B cell (primary cell): ENCODE results near the gene PSME2. TPM values are rescaled to one million over a fixed set of nuclear protein-coding genes. Genes with fewer than 3 reads are reported as not detected.

ENCODE experiments used
- ATAC-seq: fragments of 200-7000 bp; cut with Tn5 transposase; one replicate; pipeline ENCODE4 v1.10.0; 2021; ENCODE audit warnings: low read depth, mild to moderate bottlenecking, moderate number of reproducible peaks, moderate library complexity
- CTCF ChIA-PET: fragments of 350-600 bp; sonication (Branson Sonifier 250); formaldehyde crosslinking; loops from one replicate; lab custom pipeline; 2021; ENCODE audit warnings: antibody characterized with exemption, inconsistent platforms; lab: Charles Lee
- POLR2A ChIA-PET: fragments of 350-600 bp; sonication (Branson Sonifier 250); formaldehyde crosslinking; loops from one replicate; lab custom pipeline; 2021; ENCODE audit warnings: antibody characterized with exemption; lab: Charles Lee
- DNase-seq: peaks from one replicate; pipeline ENCODE4 v3.0.0; 2013
- H2AFZ ChIP-seq: 2 replicates; pipeline ENCODE4 v1.6.1; 2012; ENCODE audit warnings: mild to moderate bottlenecking, low read depth, low read length; ENCODE audit not compliant: insufficient read depth, poor library complexity, severe bottlenecking
- H3K27ac ChIP-seq, 2 donors: 1 replicate in 1 of 2; 2 replicates in 1 of 2; pipeline ENCODE4 v1.5.1; 2012 to 2013; ENCODE audit warnings: low read length in 2 of 2, mild to moderate bottlenecking in 2 of 2, moderate library complexity in 1 of 2
- H3K27me3 ChIP-seq, 4 experiments: fragments of 200-600 bp in 1 of 4; sonication (generic) in 1 of 4; replicated peaks in 1 of 4; 1 replicate in 2 of 4; 2 replicates in 2 of 4; pipeline versions ENCODE4 v1.6.1 to v1.7.0; 2013 to 2016; ENCODE audit warnings: low read length in 3 of 4, mild to moderate bottlenecking in 2 of 4, mixed read lengths in 1 of 4, moderate library complexity in 1 of 4; ENCODE audit not compliant: insufficient read depth in 4 of 4, control insufficient read depth in 3 of 4; ENCODE audit errors: control extremely low read depth in 1 of 4
- H3K36me3 ChIP-seq, 2 experiments: replicated peaks in 1 of 2; 1 replicate in 1 of 2; 2 replicates in 1 of 2; pipeline versions ENCODE4 v1.6.1 to v1.7.1; 2013; ENCODE audit warnings: low read length in 1 of 2; ENCODE audit not compliant: insufficient read depth in 2 of 2, control insufficient read depth in 1 of 2; ENCODE audit errors: control extremely low read depth in 1 of 2, extremely low read depth in 1 of 2
- H3K4me1 ChIP-seq, 2 donors: fragments of 200-600 bp in 1 of 2; sonication (generic) in 1 of 2; 1 replicate in 1 of 2; 2 replicates in 1 of 2; pipeline versions ENCODE4 v1.5.1 to v1.6.1; 2013 to 2017; ENCODE audit warnings: low read length in 2 of 2; ENCODE audit not compliant: control insufficient read depth in 2 of 2, insufficient read depth in 2 of 2
- H3K4me2 ChIP-seq: replicated peaks from 2 replicates; pipeline ENCODE3; 2012; ENCODE audit warnings: mild to moderate bottlenecking, low read depth, low read length; ENCODE audit not compliant: poor library complexity, severe bottlenecking
- H3K4me3 ChIP-seq, 5 experiments: fragments of 200-600 bp in 1 of 5; sonication (generic) in 1 of 5; 1 replicate in 3 of 5; 2 replicates in 2 of 5; pipeline versions ENCODE4 v1.5.1 to v1.7.0; 2011 to 2016; ENCODE audit warnings: low read length in 4 of 5, mild to moderate bottlenecking in 4 of 5, low read depth in 2 of 5, control low read depth in 1 of 5, moderate library complexity in 1 of 5; ENCODE audit not compliant: insufficient read depth in 1 of 5; ENCODE audit errors: control extremely low read depth in 1 of 5, extremely low read depth in 1 of 5
- H3K79me2 ChIP-seq: fragments of 200-600 bp; sonication (generic); one replicate; pipeline ENCODE4 v1.6.0; 2016; ENCODE audit warnings: low read length; ENCODE audit not compliant: control insufficient read depth, insufficient read depth
- H3K9ac ChIP-seq: fragments of 200-600 bp; sonication (generic); 2 replicates; pipeline ENCODE4 v1.6.1; 2017; ENCODE audit warnings: mild to moderate bottlenecking, low read length, moderate library complexity
- H3K9me3 ChIP-seq, 3 donors: one replicate each; pipeline versions ENCODE4 v1.6.1 to v1.7.1; 2013; ENCODE audit warnings: low read length in 2 of 3; ENCODE audit not compliant: control insufficient read depth in 2 of 3, insufficient read depth in 1 of 3; ENCODE audit errors: control extremely low read depth in 1 of 3
- H4K20me1 ChIP-seq: 2 replicates; pipeline ENCODE4 v1.6.0; 2012; ENCODE audit warnings: mild to moderate bottlenecking, low read length; ENCODE audit not compliant: insufficient read depth, control insufficient read depth, poor library complexity, severe bottlenecking
- H3K27ac Mint-ChIP-seq: one replicate; pipeline ENCODE4 v1.8.0; 2021; ENCODE audit warnings: mixed read lengths
- H3K27me3 Mint-ChIP-seq: one replicate; pipeline ENCODE4 v1.8.0; 2021; ENCODE audit warnings: mixed read lengths
- H3K4me1 Mint-ChIP-seq: one replicate; pipeline ENCODE4 v1.8.0; 2021; ENCODE audit warnings: mixed read lengths
- H3K4me3 Mint-ChIP-seq: one replicate; pipeline ENCODE4 v1.8.0; 2021; ENCODE audit warnings: mixed read lengths
- H3K9me3 Mint-ChIP-seq: one replicate; pipeline ENCODE4 v1.8.0; 2022; ENCODE audit warnings: mixed read lengths; ENCODE audit not compliant: insufficient read depth
- EZH2 ChIP-seq: IDR thresholded peaks from 2 replicates; pipeline ENCODE4 v1.6.1; 2012; ENCODE audit warnings: borderline replicate concordance, low read depth, mild to moderate bottlenecking, moderate library complexity, low read length; ENCODE audit not compliant: insufficient read depth, poor library complexity, severe bottlenecking
- WGBS: methylation state at CpG from one replicate; pipeline ENCODE4 v1.1.5; 2013; ENCODE audit warnings: missing lambda C conversion rate; ENCODE audit not compliant: insufficient coverage; 5-methylcytosine and 5-hydroxymethylcytosine counted together
- intact Hi-C: fragments of 100-400 bp; cut with micrococcal nuclease; formaldehyde crosslinking; loops from one replicate; pipeline ENCODE4 v1.10.0; 2022
- polyA plus RNA-seq: library from polyadenylated mRNA; depleted of rRNA; stranded (reverse); fragments of >200 nt; gene quantifications from 2 replicates; pipeline ENCODE4 v1.2.3, GENCODE V29; 2012
- total RNA-seq, 2 donors: library from RNA; stranded (reverse); fragments of 120-200 nt in 1 of 2; gene quantifications; 1 replicate in 1 of 2; 2 replicates in 1 of 2; pipeline versions ENCODE4 v1.2.3 to v1.2.4, GENCODE V29; 2013 to 2022
- TF ChIP-seq, protein P1 (sequence below): fragments of 200-600 bp; IDR thresholded peaks from one replicate; pipeline ENCODE4 v1.8.0; 2022; ENCODE audit warnings: antibody characterized with exemption, mild to moderate bottlenecking

Gene PSME2
- total and polyA plus RNA-seq, 2 donors (not counting 1 experiment from before 2014, with no cell fraction given) = 126 to 141 TPM

DNA sequence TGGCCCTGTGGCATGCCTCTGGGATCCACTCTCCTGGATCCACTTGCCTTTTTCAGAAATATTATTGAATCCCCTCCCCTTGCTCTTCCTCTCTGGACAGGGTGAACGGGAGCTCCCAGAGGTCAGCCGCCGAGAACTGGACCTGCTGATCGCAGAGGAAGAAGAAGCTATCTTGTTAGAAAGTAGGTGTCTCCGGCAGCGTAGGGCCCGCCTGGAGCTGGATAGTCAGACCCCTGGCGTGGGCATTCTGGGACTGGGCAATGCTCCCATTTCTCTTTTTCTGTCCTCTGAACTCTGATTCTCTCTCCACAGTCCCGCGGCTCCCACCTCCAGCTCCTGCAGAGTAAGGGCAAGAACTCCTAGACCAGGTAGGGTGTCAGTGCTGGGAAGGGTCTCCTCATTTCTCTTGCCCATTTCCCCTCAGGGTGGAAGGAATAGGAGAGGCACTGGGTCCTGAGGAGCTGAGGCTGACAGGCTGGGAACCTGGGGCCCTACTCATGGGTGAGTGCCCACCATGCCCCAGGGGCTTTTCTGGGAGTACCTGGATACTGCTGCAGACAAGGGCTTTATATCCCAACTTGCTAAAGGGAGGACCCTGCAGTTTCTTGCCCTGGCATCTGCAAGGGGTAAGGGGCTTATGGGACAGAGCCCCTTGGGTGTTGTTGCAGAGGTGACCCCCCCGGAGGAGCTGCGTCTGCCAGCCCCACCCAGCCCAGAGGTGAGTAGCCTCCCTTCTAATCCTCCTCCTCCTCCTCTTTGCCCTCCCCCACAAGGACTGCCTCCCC is 30.8 kb upstream of the PSME2 start:
- no peak for ATAC-seq

More for the DNA sequence above, 30.8 kb upstream of the PSME2 start:
- ChIA-PET POLR2A (interaction anchor here (1.7 kb wide), 1 partner anchor 16 kb away, joined by 4 read pairs; the partner anchor contains the start of gene IRF9), CTCF (interaction anchor here (1.1 kb wide), 1 partner anchor 86 kb away, joined by 4 read pairs; no protein-coding TSS in a partner anchor)
- Histone ChIP-seq H4K20me1 (no peaks in the 10 kb centered on the region), H3K27me3 (no peaks in the 10 kb centered on the region), H2AFZ (no peak overlapping the region), H3K4me3 (no peak overlapping the region), H3K9ac (no peak overlapping the region), H3K79me2 (no peaks in the 10 kb centered on the region), H3K4me1 (peaks cover 5 to 9% of the 10 kb centered on the region in 2 donors), H3K9me3 (no peaks in the 10 kb centered on the region), H3K27ac (no peak overlapping the region), H3K36me3 (peaks cover 3 to 44% of the 10 kb centered on the region in 2 experiments), H3K4me2 (no peak overlapping the region)
- no peak overlapping the region for H3K27ac Mint-ChIP-seq
- no peak for TF ChIP-seq EZH2
- TF ChIP-seq, protein P1, sequence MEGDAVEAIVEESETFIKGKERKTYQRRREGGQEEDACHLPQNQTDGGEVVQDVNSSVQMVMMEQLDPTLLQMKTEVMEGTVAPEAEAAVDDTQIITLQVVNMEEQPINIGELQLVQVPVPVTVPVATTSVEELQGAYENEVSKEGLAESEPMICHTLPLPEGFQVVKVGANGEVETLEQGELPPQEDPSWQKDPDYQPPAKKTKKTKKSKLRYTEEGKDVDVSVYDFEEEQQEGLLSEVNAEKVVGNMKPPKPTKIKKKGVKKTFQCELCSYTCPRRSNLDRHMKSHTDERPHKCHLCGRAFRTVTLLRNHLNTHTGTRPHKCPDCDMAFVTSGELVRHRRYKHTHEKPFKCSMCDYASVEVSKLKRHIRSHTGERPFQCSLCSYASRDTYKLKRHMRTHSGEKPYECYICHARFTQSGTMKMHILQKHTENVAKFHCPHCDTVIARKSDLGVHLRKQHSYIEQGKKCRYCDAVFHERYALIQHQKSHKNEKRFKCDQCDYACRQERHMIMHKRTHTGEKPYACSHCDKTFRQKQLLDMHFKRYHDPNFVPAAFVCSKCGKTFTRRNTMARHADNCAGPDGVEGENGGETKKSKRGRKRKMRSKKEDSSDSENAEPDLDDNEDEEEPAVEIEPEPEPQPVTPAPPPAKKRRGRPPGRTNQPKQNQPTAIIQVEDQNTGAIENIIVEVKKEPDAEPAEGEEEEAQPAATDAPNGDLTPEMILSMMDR = no peak
- intact Hi-C loops = no loop called here
- no peak overlapping the region for H3K4me3 Mint-ChIP-seq
- H3K27me3 Mint-ChIP-seq = no peaks in the 10 kb centered on the region
- H3K4me1 Mint-ChIP-seq = peaks cover 13% of the 10 kb centered on the region
- DNase-seq = no peak
- no CpG with 5 or more reads among the region's 12 CpGs for WGBS
- no peaks in the 10 kb centered on the region for H3K9me3 Mint-ChIP-seq
